Adrenal gland (tissue), 12 donors: ENCODE measurements around the gene SERPINF2. TPM values are rescaled to one million over a fixed set of nuclear protein-coding genes. Genes with fewer than 3 reads are reported as not detected.
A peak's percentile ranks its signal among the peaks of the same experiment; 100 is the strongest.
"Not testable (repeated sequence)": the region's sequence is repeated elsewhere in the genome, so short reads cannot be mapped to it uniquely, and the experiment has no call there.

Experiments used
- DNase-seq, 7 donors: peaks; one replicate each; pipeline ENCODE4 v3.0.0-alpha.2; 2019 to 2020
- H3K27ac ChIP-seq, 5 donors: fragments of 200-600 bp; sonication (generic) in 4 of 5; 1 replicate in 3 of 5; 2 replicates in 2 of 5; pipeline versions ENCODE4 v1.5.1 to v1.8.0; 2016 to 2020; ENCODE audit warnings: mild to moderate bottlenecking in 1 of 5
- H3K27me3 ChIP-seq: fragments of 200-600 bp; 2 replicates; pipeline ENCODE4 v1.8.0; 2021
- H3K36me3 ChIP-seq, 2 donors: fragments of 200-600 bp; replicated peaks in 1 of 2; 1 replicate in 1 of 2; 2 replicates in 1 of 2; pipeline versions ENCODE4 v1.5.1 to v1.8.0; 2018 to 2022
- H3K4me1 ChIP-seq, 2 donors: fragments of 200-600 bp; replicated peaks in 1 of 2; 1 replicate in 1 of 2; 2 replicates in 1 of 2; pipeline versions ENCODE4 v1.5.1 to v1.8.0; 2018 to 2021
- H3K4me3 ChIP-seq, 4 donors: fragments of 200-600 bp; sonication (generic) in 3 of 4; one replicate each; pipeline ENCODE4 v1.5.1; 2016 to 2018
- H3K9me3 ChIP-seq, 3 donors: fragments of 200-600 bp; sonication (generic) in 1 of 3; replicated peaks in 1 of 3; 1 replicate in 2 of 3; 2 replicates in 1 of 3; pipeline versions ENCODE4 v1.5.1 to v1.8.0; 2016 to 2021
- POLR2A ChIP-seq, 2 donors: fragments of 450-650 bp; IDR thresholded peaks; one replicate each; pipeline ENCODE4 v1.6.1; 2017; ENCODE audit warnings: antibody characterized with exemption in 2 of 2, mild to moderate bottlenecking in 2 of 2, moderate library complexity in 1 of 2
- WGBS, 4 donors: extraction: QIAGEN DNeasy Blood & Tissue Kit in 2 of 4; methylation state at CpG; one replicate each; pipeline versions ENCODE4 v1.1.5 to v1.1.7; 2013 to 2017; 5-methylcytosine and 5-hydroxymethylcytosine counted together
- intact Hi-C, 2 donors: fragments of 100-400 bp; cut with DNase I; formaldehyde crosslinking; loops; one replicate each; pipeline versions ENCODE4 v1.14.1 to v1.15.0; 2022 to 2023
- polyA plus RNA-seq, 3 donors: library from polyadenylated mRNA; stranded (reverse); fragments of 200-250 nt in 2 of 3; fragments of 350-450 nt in 1 of 3; fragmentation: Illumina TruSeq in 1 of 3; extraction: RNeasy Lipid Tissue Mini Kit (QIAGEN cat#74804) in 1 of 3; gene quantifications; one replicate each; pipeline ENCODE4 v1.2.3, GENCODE V29; 2013 to 2014
- total RNA-seq, 9 donors: library from RNA; depleted of rRNA in 4 of 9; stranded (reverse); fragments of >200 nt in 4 of 9; fragments of 120-200 nt in 1 of 9; fragmentation: NEBNext Ultra II Directional in 1 of 9; extraction: Animal tissue kit (Norgen Biotek cat#: 25700) in 1 of 9; gene quantifications; one replicate each; pipeline versions ENCODE4 v1.1.0 to v1.2.4, GENCODE V29; 2013 to 2023
- TF ChIP-seq, protein P1 (sequence below), 6 experiments: fragments of 450-650 bp in 4 of 6; fragments of 200-600 bp in 2 of 6; sonication (generic) in 1 of 6; IDR thresholded peaks; 1 replicate in 5 of 6; 2 replicates in 1 of 6; pipeline versions ENCODE4 v1.5.1 to v1.8.0; 2016 to 2021; ENCODE audit warnings: antibody characterized with exemption in 6 of 6, mild to moderate bottlenecking in 2 of 6, moderate library complexity in 1 of 6
- donor health status: healthy with polysubstance abuse.
- donor health status: Bipolar disorder and iron deficiency.
- donor health status: DM: yes; HTN: yes; CAD: no.
- donor health status: DM: no; HTN: no; CAD: no.
- donor health status: DM: no; HTN: no; CAD: no.
- donor health status: DM: yes; HTN: yes; CAD: no.

Gene SERPINF2
- total and polyA plus RNA-seq, 12 donors = 0.59 to 6.4 (median 2.4) TPM

DNA sequence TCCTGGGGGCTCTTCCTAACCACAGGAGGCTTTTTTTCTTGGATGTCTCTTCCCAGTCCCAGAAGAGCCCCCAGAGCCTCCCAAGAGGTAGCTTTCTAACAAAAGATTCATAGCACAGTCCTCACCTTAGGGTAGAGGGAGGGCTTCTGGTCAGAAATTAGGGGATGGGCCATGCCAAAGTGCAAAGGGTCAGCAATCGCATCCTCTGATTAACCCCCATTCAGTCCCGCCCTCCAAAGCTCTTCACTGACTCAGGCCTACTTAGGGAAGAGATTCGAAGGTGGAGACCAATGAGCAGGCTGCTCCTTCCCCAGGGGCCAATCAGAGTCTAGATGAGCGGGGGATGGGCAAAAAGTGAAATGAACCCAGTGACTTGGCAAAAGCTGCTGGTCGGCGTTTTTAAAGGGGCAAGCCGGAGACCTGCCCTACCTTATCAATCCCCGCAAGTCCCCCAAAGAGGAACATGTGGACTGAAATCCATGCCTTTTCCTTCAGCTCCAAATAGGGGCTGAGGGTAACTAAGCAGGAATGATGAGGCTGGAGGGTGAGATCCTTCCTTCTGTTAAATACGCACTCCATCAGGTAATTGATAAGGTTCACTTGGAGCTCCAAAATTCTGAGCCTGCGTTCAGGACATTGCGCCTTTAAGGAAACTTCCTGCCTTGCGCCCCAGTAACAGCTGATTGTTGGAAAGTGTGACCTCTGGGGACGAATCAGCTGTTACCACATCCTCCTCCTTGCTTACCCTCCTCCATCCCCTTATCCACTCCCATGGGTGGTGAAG lies 25.6 kb upstream of the SERPINF2 start:
- Histone ChIP-seq H3K4me3 (peak overlapping the region in 3 of 4 donors; percentile 71 to 86 (median 76)), H3K27me3 (no peaks in the 10 kb centered on the region), H3K36me3 (peaks cover 0 to 20% of the 10 kb centered on the region in 2 donors), H3K27ac (peak overlapping the region; percentile 92 to 100 (median 99)), H3K9me3 (no peaks in the 10 kb centered on the region), H3K4me1 (peaks cover 20 to 38% of the 10 kb centered on the region in 2 donors)
- TF ChIP-seq, protein P1, sequence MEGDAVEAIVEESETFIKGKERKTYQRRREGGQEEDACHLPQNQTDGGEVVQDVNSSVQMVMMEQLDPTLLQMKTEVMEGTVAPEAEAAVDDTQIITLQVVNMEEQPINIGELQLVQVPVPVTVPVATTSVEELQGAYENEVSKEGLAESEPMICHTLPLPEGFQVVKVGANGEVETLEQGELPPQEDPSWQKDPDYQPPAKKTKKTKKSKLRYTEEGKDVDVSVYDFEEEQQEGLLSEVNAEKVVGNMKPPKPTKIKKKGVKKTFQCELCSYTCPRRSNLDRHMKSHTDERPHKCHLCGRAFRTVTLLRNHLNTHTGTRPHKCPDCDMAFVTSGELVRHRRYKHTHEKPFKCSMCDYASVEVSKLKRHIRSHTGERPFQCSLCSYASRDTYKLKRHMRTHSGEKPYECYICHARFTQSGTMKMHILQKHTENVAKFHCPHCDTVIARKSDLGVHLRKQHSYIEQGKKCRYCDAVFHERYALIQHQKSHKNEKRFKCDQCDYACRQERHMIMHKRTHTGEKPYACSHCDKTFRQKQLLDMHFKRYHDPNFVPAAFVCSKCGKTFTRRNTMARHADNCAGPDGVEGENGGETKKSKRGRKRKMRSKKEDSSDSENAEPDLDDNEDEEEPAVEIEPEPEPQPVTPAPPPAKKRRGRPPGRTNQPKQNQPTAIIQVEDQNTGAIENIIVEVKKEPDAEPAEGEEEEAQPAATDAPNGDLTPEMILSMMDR (IDR thresholded peaks at IDR 0.05) = peak in 2 of 6 experiments; percentile 3 to 9
- TF ChIP-seq POLR2A (IDR thresholded peaks at IDR 0.05) = peak; percentile 35 to 81
- intact Hi-C loops = no loop called here
- WGBS, 4 donors = 0 to 1% (median 0%) methylated on average over 11 to 13 of the region's 13 CpGs
- DNase-seq = peak; percentile 94 to 99 (median 98)

DNA sequence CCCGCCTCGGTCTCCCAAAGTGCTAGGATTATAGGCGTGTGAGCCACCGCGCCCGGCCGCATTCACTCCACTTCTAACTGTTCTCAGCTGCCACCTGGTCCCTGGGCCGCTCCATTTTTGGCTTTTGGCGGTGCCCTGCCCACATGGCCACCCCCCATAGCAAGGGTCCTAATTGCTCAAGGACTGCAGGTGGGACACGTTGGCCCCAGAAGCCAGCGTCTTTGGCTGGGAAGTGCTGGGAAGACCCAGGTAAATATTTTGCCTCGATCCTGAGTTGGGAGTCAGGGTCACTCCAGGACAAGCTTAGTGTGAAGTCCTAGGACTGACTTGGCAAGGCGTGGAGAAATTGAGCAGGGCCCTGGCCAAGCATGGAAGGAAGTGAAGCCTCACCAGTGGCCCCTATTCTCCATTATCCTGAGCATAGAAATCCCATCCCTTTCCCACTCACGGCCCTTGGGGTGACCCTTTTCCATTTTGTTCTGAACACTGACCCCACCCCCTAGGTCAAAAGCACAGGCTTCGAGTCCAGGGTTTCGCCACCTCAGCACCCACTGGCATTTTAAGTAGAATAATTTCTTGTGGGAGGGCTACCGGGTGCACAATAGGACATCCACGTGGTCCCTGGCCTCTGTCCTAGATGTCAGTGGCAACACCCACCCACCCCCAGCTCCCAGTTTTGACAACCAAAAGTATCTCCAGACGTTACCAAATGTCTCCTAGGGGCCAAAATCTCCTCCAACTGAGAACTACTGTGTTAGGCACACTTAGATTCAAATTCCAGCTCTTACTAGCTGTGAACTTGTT lies 24.1 kb upstream of the SERPINF2 start:
- Histone ChIP-seq H3K36me3 (peaks cover 0 to 6% of the 10 kb centered on the region in 2 donors), H3K27ac (peak overlapping the region in 4 of 5 donors; percentile 92 to 100 (median 100)), H3K27me3 (no peaks in the 10 kb centered on the region), H3K4me1 (peaks cover 13 to 29% of the 10 kb centered on the region in 2 donors), H3K4me3 (peak overlapping the region in 1 of 4 donors; percentile 71), H3K9me3 (no peaks in the 10 kb centered on the region)
- TF ChIP-seq, protein P1 (IDR thresholded peaks at IDR 0.05) = no peak
- no peak for TF ChIP-seq POLR2A (IDR thresholded peaks at IDR 0.05)
- 78 to 82% (median 79%) methylated on average over 17 to 19 of the region's 19 CpGs for WGBS, 4 donors
- peak in 4 of 7 donors; percentile 26 to 68 (median 34) for DNase-seq
- intact Hi-C loops = no loop called here

DNA sequence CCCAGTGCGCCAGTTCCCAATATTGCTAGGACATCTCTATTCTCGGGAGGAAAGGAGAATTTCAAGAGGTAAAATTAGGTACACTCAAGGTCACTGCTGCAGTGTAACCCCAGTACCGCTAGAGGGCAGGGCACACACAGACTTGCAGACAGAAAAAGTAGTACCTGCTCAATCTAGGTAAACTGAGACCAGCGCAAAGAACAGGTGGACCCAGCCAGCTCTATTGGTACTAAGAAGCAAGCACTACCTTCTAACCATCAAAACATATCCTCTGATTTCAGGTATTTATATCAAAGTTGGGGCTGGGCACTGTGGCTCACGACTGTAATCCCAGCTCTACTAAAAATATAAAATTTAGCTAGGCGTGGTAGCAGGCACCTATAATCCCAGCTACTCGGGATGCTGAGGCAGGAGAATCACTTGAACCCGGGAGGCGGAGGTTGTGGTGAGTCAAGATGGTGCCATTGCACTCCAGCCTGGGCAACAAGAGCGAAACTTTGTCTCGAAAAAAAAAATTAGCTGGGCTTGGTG lies 21.8 kb upstream of the SERPINF2 start:
- peak in 6 of 7 donors; percentile 67 to 90 (median 72) for DNase-seq
- TF ChIP-seq, protein P1 (IDR thresholded peaks at IDR 0.05) = peak; percentile 94 to 97 (median 96)
- no peak for TF ChIP-seq POLR2A (IDR thresholded peaks at IDR 0.05)
- H3K27ac ChIP-seq = peak overlapping the region in 2 of 5 donors; percentile 29 to 51
- H3K4me1 ChIP-seq = peaks cover 9 to 39% of the 10 kb centered on the region in 2 donors
- H3K4me3 ChIP-seq = no peak overlapping the region
- H3K9me3 ChIP-seq = no peaks in the 10 kb centered on the region
- WGBS, 4 donors = 25 to 35% (median 32%) methylated on average over 11 of the region's 11 CpGs
- H3K36me3 ChIP-seq = no peaks in the 10 kb centered on the region
- intact Hi-C loops = no loop called here
- no peaks in the 10 kb centered on the region for H3K27me3 ChIP-seq

DNA sequence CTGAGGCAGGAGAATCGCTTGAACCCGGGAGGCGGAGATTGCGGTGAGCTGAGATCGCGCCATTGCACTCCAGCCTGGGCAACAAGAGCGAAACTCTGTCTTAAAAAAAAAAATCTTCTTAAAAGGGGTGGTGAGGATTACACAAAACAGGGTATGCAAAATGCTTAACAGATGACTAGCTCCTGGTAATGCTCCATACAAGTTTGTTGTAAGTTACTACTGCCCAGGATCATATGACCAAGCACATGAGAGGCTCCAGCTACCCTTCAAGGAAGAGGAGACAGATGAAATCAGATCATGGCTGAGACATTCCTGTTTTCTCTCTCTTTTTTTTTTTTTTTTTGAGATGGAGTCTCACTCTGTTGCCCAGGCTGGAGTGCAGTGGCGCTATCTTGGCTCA lies 20.6 kb upstream of the SERPINF2 start:
- 93 to 98% (median 97%) methylated on average over 8 of the region's 8 CpGs for WGBS, 4 donors
- intact Hi-C loops, H3K27ac ChIP-seq, H3K27me3 ChIP-seq, H3K4me3 ChIP-seq, DNase-seq, H3K9me3 ChIP-seq: not testable (repeated sequence)
- peaks cover 9 to 47% of the 10 kb centered on the region in 2 donors for H3K4me1 ChIP-seq
- peaks cover 0 to 11% of the 10 kb centered on the region in 2 donors for H3K36me3 ChIP-seq
